Right lobe of liver (tissue), 6 donors: ENCODE data around the gene NFKBIZ. TPM values are rescaled to one million over a fixed set of nuclear protein-coding genes. Genes with fewer than 3 reads are reported as not detected.
"Not testable (repeated sequence)": the region's sequence is repeated elsewhere in the genome, so short reads cannot be mapped to it uniquely, and the experiment has no call there.

ENCODE experiments used
- ATAC-seq, 4 donors: fragments of 200-7000 bp; cut with Tn5 transposase; one replicate each; pipeline ENCODE4 v1.9.1; 2020; ENCODE audit warnings: mild to moderate bottlenecking in 4 of 4, moderate library complexity in 4 of 4
- DNase-seq, 3 donors: peaks; one replicate each; pipeline ENCODE4 v3.0.0-alpha.2; 2020
- H3K27ac ChIP-seq, 3 donors: fragments of 200-600 bp; one replicate each; pipeline ENCODE4 v1.8.0; 2022
- H3K27me3 ChIP-seq, 2 donors: fragments of 200-600 bp; one replicate each; pipeline ENCODE4 v1.8.0; 2022
- H3K36me3 ChIP-seq, 4 donors: fragments of 200-600 bp; sonication (generic) in 1 of 4; one replicate each; pipeline versions ENCODE4 v1.5.1 to v1.8.0; 2017 to 2022; ENCODE audit warnings: control low read depth in 1 of 4
- H3K4me1 ChIP-seq, 4 donors: fragments of 200-600 bp; sonication (generic) in 1 of 4; one replicate each; pipeline versions ENCODE4 v1.5.1 to v1.8.0; 2017 to 2022; ENCODE audit warnings: control low read depth in 1 of 4
- H3K4me3 ChIP-seq, 3 donors: fragments of 200-600 bp; one replicate each; pipeline ENCODE4 v1.8.0; 2022
- H3K9me3 ChIP-seq, 4 donors: fragments of 200-600 bp; sonication (generic) in 1 of 4; one replicate each; pipeline versions ENCODE4 v1.5.1 to v1.8.0; 2017 to 2022; ENCODE audit warnings: control low read depth in 1 of 4
- CTCF ChIP-seq, 4 donors: fragments of 200-600 bp in 3 of 4; fragments of 450-650 bp in 1 of 4; IDR thresholded peaks; one replicate each; pipeline versions ENCODE4 v1.5.1 to v1.8.0; 2016 to 2022; ENCODE audit warnings: antibody characterized with exemption in 4 of 4, mild to moderate bottlenecking in 2 of 4
- POLR2A ChIP-seq: fragments of 450-650 bp; IDR thresholded peaks from one replicate; pipeline ENCODE4 v1.6.1; 2017; ENCODE audit warnings: antibody characterized with exemption, mild to moderate bottlenecking
- WGBS: methylation state at CpG from one replicate; pipeline ENCODE4 v1.1.6; 2018; ENCODE audit warnings: low coverage, low lambda C conversion rate; ENCODE audit not compliant: insufficient coverage; ENCODE audit errors: missing lambda C conversion rate; 5-methylcytosine and 5-hydroxymethylcytosine counted together
- intact Hi-C, 2 donors: fragments of 100-400 bp; cut with DNase I; formaldehyde crosslinking; loops; one replicate each; pipeline versions ENCODE4 v1.11.2 to v1.14.1; 2022
- total RNA-seq, 6 experiments: library from RNA; depleted of rRNA in 2 of 6; stranded (reverse); fragments of >200 nt in 2 of 6; fragmentation: NEBNext Ultra II Directional in 3 of 6; extraction: Animal tissue kit (Norgen Biotek cat#: 25700) in 3 of 6; gene quantifications; one replicate each; pipeline versions ENCODE4 v1.1.0 to v1.2.4, GENCODE V29; 2016 to 2023
- donor health status: DM: no; HTN: yes; CAD: no.
- donor health status: DM: no; HTN: no; CAD: no.
- donor health status: DM: no; HTN: no; CAD: no.
- donor health status: DM: no; HTN: yes; CAD: no.
- donor health status: DM: no; HTN: yes; CAD: no.

NFKBIZ gene
- total RNA-seq, 6 experiments from 2014 or later: 23.4 to 83.1 (median 44.4) TPM

- 79% methylated on average over 3 of the region's 3 CpGs for WGBS
- Histone ChIP-seq H3K36me3 (no peaks in the 10 kb centered on the region), H3K27me3 (no peaks in the 10 kb centered on the region), H3K4me1 (no peaks in the 10 kb centered on the region), H3K9me3 (no peaks in the 10 kb centered on the region), H3K27ac (no peak overlapping the region), H3K4me3 (no peak overlapping the region)
- intact Hi-C loops: no loop called here
- no peak for TF ChIP-seq CTCF (IDR thresholded peaks at IDR 0.05)
- no peak for TF ChIP-seq POLR2A
- ATAC-seq: no peak
- DNase-seq: no peak
These were observed 54.1 kb downstream of the NFKBIZ start for GRCh38 chr3:101903451-101903871.

GRCh38 chr3:101905573-101905972 is 56.3 kb downstream of the NFKBIZ start:
- H3K9me3 ChIP-seq, H3K4me3 ChIP-seq, H3K27ac ChIP-seq, ATAC-seq, H3K27me3 ChIP-seq, DNase-seq, intact Hi-C loops, H3K36me3 ChIP-seq, H3K4me1 ChIP-seq: not testable (repeated sequence)
- WGBS: 100% methylated on average over 1 of the region's 1 CpG

Other genes with a start within 250 kb of the NFKBIZ start
- gene ZBTB11, start 172.4 kb upstream of the NFKBIZ start, total RNA-seq: 1 to 10 TPM; 5.4 to 8.5 (median 7.9) TPM
- 100 to 1,000 TPM; 336 to 620 (median 364) TPM for gene RPL24, start 162.8 kb upstream of the NFKBIZ start, total RNA-seq
- 1 to 10 TPM; 2.2 to 3.8 (median 2.7) TPM for gene CEP97, start 124.9 kb upstream of the NFKBIZ start, total RNA-seq
- gene NXPE3, start 70.3 kb upstream of the NFKBIZ start, total RNA-seq: 1 to 10 TPM in 5 of 6 experiments, under 1 TPM in 1; 0.75 to 2.9 (median 1.7) TPM